Uterus (tissue), 2 donors: ENCODE data around the gene PAFAH2.

ENCODE experiments used
- POLR2A ChIP-seq, 2 donors: fragments of 450-650 bp; IDR thresholded peaks; one replicate each; pipeline ENCODE4 v1.6.1; 2016; ENCODE audit warnings: antibody characterized with exemption in 2 of 2, mild to moderate bottlenecking in 1 of 2, moderate library complexity in 1 of 2
- TF ChIP-seq, protein P1 (sequence below), 4 experiments: fragments of 200-600 bp in 2 of 4; fragments of 450-650 bp in 2 of 4; sonication (generic) in 2 of 4; IDR thresholded peaks; one replicate each; pipeline ENCODE4 v1.5.1; 2016 to 2019; ENCODE audit warnings: antibody characterized with exemption in 4 of 4, mild to moderate bottlenecking in 2 of 4, moderate library complexity in 1 of 4

DNA sequence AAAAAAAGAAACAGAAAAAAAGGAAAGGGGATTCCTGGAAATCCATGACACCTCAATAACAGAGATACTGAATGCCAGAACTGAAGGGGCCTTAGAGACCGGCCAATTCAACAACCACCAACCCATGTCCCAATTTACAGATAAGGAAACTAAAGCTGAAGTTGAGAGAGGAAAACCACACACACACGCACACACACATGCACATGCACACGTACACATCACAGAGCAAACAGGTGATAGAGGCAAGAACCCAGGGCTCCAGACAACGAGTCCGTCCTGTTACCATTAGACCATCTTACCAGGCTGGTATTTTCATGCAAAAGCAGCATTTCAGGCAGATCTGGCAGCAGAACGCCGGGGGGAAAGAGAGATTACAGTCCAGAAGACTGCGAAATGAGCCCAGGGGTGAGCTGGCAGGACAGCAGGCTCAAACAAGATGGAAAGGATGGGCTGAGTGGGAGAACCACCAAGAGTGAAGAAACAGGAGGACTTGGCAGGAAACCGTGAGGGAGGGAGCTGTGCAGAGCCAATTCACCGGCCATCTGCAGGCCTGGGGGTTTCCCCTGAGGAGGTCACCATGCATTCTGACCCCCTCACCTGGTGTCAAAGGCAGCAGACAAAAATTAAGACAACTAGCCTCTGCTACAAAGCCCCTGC, 43.5 kb downstream of the PAFAH2 start:
- no peak for TF ChIP-seq POLR2A (IDR thresholded peaks at IDR 0.05)
- TF ChIP-seq, protein P1, sequence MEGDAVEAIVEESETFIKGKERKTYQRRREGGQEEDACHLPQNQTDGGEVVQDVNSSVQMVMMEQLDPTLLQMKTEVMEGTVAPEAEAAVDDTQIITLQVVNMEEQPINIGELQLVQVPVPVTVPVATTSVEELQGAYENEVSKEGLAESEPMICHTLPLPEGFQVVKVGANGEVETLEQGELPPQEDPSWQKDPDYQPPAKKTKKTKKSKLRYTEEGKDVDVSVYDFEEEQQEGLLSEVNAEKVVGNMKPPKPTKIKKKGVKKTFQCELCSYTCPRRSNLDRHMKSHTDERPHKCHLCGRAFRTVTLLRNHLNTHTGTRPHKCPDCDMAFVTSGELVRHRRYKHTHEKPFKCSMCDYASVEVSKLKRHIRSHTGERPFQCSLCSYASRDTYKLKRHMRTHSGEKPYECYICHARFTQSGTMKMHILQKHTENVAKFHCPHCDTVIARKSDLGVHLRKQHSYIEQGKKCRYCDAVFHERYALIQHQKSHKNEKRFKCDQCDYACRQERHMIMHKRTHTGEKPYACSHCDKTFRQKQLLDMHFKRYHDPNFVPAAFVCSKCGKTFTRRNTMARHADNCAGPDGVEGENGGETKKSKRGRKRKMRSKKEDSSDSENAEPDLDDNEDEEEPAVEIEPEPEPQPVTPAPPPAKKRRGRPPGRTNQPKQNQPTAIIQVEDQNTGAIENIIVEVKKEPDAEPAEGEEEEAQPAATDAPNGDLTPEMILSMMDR (IDR thresholded peaks at IDR 0.05): no peak
